Measurements from ENCODE around the gene ST3GAL6. TPM values are rescaled to one million over a fixed set of nuclear protein-coding genes. Genes with fewer than 3 reads are reported as not detected.

The ST3GAL6 gene
- total and polyA plus RNA-seq, 9 of the 15 experiments (the other 6 are each of a cell fraction or from before 2014, with no cell fraction given) = 0.14 TPM; not detected in 8

DNA sequence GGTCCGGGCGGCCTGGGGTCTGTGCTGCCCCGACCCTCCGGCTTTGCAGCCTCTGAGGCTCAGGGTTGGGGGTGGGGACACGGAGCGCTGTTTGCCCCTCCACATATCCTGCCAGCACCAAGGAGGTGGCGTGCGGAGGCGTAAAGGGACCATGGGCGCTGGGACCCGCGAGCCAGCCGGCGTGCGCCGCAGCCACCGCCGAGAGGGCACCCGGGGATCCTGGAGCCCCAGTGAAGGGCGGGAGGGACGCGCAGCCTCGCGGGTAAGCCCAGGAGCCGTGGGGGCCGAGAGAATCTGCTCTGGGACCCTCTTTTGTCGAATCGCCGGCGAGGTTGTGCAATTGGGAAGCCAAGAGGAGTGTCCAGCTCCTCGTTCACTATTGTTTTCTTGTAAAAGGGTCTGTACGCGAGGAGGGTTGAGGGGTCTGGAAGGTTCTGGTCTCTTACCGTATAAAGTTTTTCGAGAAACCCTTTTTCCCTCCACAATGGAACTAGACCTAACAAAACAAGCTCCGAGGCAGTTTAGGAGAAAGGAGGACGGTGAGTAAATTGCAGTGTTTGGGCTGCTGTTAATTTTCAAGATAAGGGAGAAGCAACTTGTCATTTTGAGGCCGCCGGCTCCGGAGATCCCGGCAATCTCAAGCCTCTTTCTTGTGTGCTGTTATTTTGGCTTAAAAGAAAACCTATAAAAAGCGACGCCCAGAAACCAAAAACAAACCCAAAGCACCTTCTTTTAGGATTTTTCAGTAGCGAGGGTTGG is 29.9 kb upstream of the ST3GAL6 start:
- no TSS peak for BruUV-seq (replicated peaks)
- FAIRE-seq (no peak), ATAC-seq (no peak), DNase-seq (ENCODE audit: extremely low read depth in 1 of 4, low spot score in 3 of 4) (no peak)
- WGBS (ENCODE audit: insufficient coverage, low coverage, missing lambda C conversion rate) = 15% methylated on average over 19 of the region's 44 CpGs
- Histone ChIP-seq H3K9me1 (ENCODE audit: control insufficient read depth, insufficient read depth, low read length) (no peaks in the 10 kb centered on the region), H3K4me2 (ENCODE audit: insufficient read depth, low read length) (no peak overlapping the region), H3K4me1 (replicated peaks in 1 of 2; ENCODE audit: control insufficient read depth in 2 of 2, insufficient read depth in 2 of 2, low read length in 2 of 2) (peaks cover 0 to 11% of the 10 kb centered on the region in 2 experiments; a peak in 2 of 5 replicates), H3K79me2 (ENCODE audit: control insufficient read depth, insufficient read depth, low read length) (no peaks in the 10 kb centered on the region), H4K20me1 (replicated peaks; ENCODE audit: control insufficient read depth, insufficient read depth, low read length) (no peaks in the 10 kb centered on the region), H3K4me3 (no peak overlapping the region), H3K9me3 (replicated peaks; ENCODE audit: control insufficient read depth, insufficient read depth, low read depth, low read length) (no peaks in the 10 kb centered on the region), H3K9ac (ENCODE audit: insufficient read depth in 1 of 2, low read depth in 2 of 2, low read length in 2 of 2) (no peak overlapping the region), H3K27ac (ENCODE audit: extremely low read depth, low read depth, low read length) (no peak overlapping the region), H3K27me3 (ENCODE audit: control insufficient read depth in 2 of 2, insufficient read depth in 2 of 2, low read length in 2 of 2) (peaks cover 9 to 15% of the 10 kb centered on the region in 2 experiments; a peak in 4 of 5 replicates), H2AFZ (ENCODE audit: low read depth, low read length) (no peak overlapping the region), H3K36me3 (ENCODE audit: control insufficient read depth, insufficient read depth, low read length) (no peaks in the 10 kb centered on the region)
- ChIA-PET POLR2A (no interaction called here), CTCF (ENCODE audit: low intra/inter-chr PET ratio) (no interaction called here)
- in situ Hi-C loops (cut with MboI) = no loop called here
- intact Hi-C loops (cut with micrococcal nuclease) = no loop called here
- TF ChIP-seq NCOA1 (IDR thresholded peaks at IDR 0.05; ENCODE audit: low read depth) = no peak
- TF ChIP-seq EP300 (IDR thresholded peaks at IDR 0.05; ENCODE audit: low read length) = no peak
- TF ChIP-seq, protein P1, sequence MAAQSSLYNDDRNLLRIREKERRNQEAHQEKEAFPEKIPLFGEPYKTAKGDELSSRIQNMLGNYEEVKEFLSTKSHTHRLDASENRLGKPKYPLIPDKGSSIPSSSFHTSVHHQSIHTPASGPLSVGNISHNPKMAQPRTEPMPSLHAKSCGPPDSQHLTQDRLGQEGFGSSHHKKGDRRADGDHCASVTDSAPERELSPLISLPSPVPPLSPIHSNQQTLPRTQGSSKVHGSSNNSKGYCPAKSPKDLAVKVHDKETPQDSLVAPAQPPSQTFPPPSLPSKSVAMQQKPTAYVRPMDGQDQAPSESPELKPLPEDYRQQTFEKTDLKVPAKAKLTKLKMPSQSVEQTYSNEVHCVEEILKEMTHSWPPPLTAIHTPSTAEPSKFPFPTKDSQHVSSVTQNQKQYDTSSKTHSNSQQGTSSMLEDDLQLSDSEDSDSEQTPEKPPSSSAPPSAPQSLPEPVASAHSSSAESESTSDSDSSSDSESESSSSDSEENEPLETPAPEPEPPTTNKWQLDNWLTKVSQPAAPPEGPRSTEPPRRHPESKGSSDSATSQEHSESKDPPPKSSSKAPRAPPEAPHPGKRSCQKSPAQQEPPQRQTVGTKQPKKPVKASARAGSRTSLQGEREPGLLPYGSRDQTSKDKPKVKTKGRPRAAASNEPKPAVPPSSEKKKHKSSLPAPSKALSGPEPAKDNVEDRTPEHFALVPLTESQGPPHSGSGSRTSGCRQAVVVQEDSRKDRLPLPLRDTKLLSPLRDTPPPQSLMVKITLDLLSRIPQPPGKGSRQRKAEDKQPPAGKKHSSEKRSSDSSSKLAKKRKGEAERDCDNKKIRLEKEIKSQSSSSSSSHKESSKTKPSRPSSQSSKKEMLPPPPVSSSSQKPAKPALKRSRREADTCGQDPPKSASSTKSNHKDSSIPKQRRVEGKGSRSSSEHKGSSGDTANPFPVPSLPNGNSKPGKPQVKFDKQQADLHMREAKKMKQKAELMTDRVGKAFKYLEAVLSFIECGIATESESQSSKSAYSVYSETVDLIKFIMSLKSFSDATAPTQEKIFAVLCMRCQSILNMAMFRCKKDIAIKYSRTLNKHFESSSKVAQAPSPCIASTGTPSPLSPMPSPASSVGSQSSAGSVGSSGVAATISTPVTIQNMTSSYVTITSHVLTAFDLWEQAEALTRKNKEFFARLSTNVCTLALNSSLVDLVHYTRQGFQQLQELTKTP (IDR thresholded peaks at IDR 0.05; ENCODE audit: low read depth in 1 of 2, partially characterized antibody in 2 of 2) = no peak
- TF ChIP-seq STAT5B (CRISPR knock-in tag; IDR thresholded peaks at IDR 0.05) = no peak
- no peak for TF ChIP-seq ZNF75A (CRISPR knock-in tag; IDR thresholded peaks at IDR 0.05)
- TF ChIP-seq GTF2F1 (IDR thresholded peaks at IDR 0.05; ENCODE audit: low read depth, low read length) = no peak
- no peak for TF ChIP-seq GATAD2B (IDR thresholded peaks at IDR 0.05; ENCODE audit: borderline replicate concordance)
- TF ChIP-seq, protein P2, sequence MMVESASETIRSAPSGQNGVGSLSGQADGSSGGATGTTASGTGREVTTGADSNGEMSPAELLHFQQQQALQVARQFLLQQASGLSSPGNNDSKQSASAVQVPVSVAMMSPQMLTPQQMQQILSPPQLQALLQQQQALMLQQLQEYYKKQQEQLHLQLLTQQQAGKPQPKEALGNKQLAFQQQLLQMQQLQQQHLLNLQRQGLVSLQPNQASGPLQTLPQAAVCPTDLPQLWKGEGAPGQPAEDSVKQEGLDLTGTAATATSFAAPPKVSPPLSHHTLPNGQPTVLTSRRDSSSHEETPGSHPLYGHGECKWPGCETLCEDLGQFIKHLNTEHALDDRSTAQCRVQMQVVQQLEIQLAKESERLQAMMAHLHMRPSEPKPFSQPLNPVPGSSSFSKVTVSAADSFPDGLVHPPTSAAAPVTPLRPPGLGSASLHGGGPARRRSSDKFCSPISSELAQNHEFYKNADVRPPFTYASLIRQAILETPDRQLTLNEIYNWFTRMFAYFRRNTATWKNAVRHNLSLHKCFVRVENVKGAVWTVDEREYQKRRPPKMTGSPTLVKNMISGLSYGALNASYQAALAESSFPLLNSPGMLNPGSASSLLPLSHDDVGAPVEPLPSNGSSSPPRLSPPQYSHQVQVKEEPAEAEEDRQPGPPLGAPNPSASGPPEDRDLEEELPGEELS (CRISPR knock-in tag; IDR thresholded peaks at IDR 0.05; ENCODE audit: borderline replicate concordance) = no peak
- TF ChIP-seq, protein P3, sequence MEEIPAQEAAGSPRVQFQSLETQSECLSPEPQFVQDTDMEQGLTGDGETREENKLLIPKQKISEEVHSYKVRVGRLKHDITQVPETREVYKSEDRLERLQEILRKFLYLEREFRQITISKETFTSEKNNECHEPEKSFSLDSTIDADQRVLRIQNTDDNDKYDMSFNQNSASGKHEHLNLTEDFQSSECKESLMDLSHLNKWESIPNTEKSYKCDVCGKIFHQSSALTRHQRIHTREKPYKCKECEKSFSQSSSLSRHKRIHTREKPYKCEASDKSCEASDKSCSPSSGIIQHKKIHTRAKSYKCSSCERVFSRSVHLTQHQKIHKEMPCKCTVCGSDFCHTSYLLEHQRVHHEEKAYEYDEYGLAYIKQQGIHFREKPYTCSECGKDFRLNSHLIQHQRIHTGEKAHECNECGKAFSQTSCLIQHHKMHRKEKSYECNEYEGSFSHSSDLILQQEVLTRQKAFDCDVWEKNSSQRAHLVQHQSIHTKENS (CRISPR knock-in tag; IDR thresholded peaks at IDR 0.05) = no peak
- TF ChIP-seq, protein P4, sequence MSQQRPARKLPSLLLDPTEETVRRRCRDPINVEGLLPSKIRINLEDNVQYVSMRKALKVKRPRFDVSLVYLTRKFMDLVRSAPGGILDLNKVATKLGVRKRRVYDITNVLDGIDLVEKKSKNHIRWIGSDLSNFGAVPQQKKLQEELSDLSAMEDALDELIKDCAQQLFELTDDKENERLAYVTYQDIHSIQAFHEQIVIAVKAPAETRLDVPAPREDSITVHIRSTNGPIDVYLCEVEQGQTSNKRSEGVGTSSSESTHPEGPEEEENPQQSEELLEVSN (IDR thresholded peaks at IDR 0.05; ENCODE audit: borderline replicate concordance in 1 of 2, extremely low read depth in 1 of 2, insufficient read depth in 1 of 2, insufficient read length in 1 of 2, low read depth in 1 of 2, low read length in 1 of 2, poor library complexity in 1 of 2, severe bottlenecking in 1 of 2) = no peak

All from K562 (cell line).